Brain microvascular endothelial cell (primary cell): ENCODE measurements around the gene ATP8A2.

ENCODE experiments used
- DNase-seq: peaks from one replicate; pipeline ENCODE4 v3.0.0-alpha.2; 2020
- H3K27ac ChIP-seq: fragments of 250-450 bp; sonication (Bioruptor Pico); 2 replicates; pipeline ENCODE4 v1.5.1; 2020; ENCODE audit warnings: mild to moderate bottlenecking, moderate library complexity
- H3K27me3 ChIP-seq: fragments of 250-450 bp; sonication (Bioruptor Pico); replicated peaks from 2 replicates; pipeline ENCODE4 v1.5.1; 2020; ENCODE audit warnings: mild to moderate bottlenecking
- H3K36me3 ChIP-seq: fragments of 250-450 bp; sonication (Bioruptor Pico); replicated peaks from 2 replicates; pipeline ENCODE4 v1.5.1; 2020; ENCODE audit warnings: mild to moderate bottlenecking
- H3K4me3 ChIP-seq: 2 replicates; pipeline ENCODE4 v1.5.1; 2011; ENCODE audit warnings: low read depth, mild to moderate bottlenecking, control low read depth, low read length, moderate library complexity
- in situ Hi-C: cut with HindIII; loops from 2 replicates; pipeline ENCODE4 v1.10.0; 2017; ENCODE audit warnings: low sequenced_read_pairs, low pct_ligation_motif_present
- TF ChIP-seq, protein P1 (sequence below): IDR thresholded peaks from 2 replicates; pipeline ENCODE4 v1.5.1; 2011; ENCODE audit warnings: low read depth, mild to moderate bottlenecking, moderate library complexity, low read length, control low read depth, inconsistent platforms; ENCODE audit errors: missing control alignments

ATP8A2 gene

DNA sequence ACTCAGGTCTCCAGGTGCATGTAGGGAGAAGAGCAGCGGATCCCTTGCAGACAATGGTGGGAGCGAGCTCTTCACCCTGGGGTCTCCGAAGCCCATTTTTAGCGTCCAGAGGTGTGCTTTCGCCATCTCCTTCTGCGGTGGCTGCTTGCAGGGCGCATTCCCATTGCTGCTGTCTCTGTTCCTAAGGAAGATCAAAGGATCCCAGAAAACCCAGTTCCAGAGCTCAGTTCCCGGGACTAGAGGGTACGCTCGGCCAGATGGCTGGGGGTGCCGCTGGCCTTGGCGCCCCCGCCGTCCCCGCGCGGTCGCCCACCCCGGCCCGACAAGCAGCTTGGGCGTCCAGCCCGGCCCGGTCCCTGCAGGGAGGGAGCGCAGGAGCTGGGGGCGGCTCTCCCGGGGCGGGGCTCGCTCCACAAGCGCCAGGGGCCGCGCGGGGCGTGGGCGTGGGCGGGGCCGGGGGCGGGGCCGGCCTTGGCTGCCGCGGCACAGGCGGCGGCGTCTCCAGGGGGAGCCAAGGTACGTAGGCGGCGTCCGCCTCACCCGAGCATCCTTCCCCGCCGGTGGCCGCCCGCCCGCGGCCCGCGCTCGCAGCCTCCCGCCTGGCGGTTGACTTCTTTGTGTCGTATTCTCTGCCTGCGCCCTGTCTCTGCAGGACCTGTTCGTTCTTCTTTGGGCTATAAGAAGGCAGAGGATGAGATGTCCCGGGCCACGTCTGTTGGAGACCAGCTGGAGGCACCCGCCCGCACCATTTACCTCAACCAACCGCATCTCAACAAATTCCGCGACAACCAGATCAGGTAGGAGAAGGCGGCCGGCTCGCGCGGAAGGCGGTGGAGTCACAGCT lies 96.8 kb downstream of the ATP8A2 start:
- peak overlapping the region; percentile 49 for H3K4me3 ChIP-seq
- H3K27me3 ChIP-seq: peaks cover 6% of the 10 kb centered on the region
- H3K27ac ChIP-seq: no peak overlapping the region
- no peak for DNase-seq
- no peaks in the 10 kb centered on the region for H3K36me3 ChIP-seq
- TF ChIP-seq, protein P1, sequence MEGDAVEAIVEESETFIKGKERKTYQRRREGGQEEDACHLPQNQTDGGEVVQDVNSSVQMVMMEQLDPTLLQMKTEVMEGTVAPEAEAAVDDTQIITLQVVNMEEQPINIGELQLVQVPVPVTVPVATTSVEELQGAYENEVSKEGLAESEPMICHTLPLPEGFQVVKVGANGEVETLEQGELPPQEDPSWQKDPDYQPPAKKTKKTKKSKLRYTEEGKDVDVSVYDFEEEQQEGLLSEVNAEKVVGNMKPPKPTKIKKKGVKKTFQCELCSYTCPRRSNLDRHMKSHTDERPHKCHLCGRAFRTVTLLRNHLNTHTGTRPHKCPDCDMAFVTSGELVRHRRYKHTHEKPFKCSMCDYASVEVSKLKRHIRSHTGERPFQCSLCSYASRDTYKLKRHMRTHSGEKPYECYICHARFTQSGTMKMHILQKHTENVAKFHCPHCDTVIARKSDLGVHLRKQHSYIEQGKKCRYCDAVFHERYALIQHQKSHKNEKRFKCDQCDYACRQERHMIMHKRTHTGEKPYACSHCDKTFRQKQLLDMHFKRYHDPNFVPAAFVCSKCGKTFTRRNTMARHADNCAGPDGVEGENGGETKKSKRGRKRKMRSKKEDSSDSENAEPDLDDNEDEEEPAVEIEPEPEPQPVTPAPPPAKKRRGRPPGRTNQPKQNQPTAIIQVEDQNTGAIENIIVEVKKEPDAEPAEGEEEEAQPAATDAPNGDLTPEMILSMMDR: peak; percentile 15
- in situ Hi-C loops: no loop called here

DNA sequence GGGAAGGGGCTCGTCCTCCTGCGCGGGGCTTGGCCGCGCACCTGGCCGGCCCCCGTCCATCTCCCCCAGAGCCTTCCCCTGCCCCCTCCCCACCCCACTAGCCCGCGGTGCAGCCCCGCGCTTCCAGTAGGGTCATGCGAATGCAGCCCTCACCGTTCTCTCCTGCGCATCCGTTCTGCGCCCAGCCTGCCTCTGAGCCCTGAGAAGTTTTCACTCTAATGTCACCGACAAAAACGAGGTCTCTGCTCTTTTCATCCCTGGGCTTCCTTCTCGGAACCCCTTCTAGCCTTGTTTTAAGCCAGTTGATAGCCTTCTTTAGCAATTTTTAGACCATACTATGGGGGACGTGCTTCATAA lies 97.4 kb downstream of the ATP8A2 start:
- no peak for DNase-seq
- in situ Hi-C loops: no loop called here
- TF ChIP-seq, protein P1: no peak
- Histone ChIP-seq H3K27me3 (peaks cover 6% of the 10 kb centered on the region), H3K4me3 (peak overlapping the region; percentile 49), H3K27ac (no peak overlapping the region), H3K36me3 (no peaks in the 10 kb centered on the region)

GRCh38 chr13:25473864-25474263 lies 102.1 kb downstream of the ATP8A2 start:
- DNase-seq: no peak
- Histone ChIP-seq H3K27me3 (peaks cover 6% of the 10 kb centered on the region), H3K4me3 (no peak overlapping the region), H3K36me3 (no peaks in the 10 kb centered on the region), H3K27ac (no peak overlapping the region)
- TF ChIP-seq, protein P1: no peak
- in situ Hi-C loops: no loop called here

DNA sequence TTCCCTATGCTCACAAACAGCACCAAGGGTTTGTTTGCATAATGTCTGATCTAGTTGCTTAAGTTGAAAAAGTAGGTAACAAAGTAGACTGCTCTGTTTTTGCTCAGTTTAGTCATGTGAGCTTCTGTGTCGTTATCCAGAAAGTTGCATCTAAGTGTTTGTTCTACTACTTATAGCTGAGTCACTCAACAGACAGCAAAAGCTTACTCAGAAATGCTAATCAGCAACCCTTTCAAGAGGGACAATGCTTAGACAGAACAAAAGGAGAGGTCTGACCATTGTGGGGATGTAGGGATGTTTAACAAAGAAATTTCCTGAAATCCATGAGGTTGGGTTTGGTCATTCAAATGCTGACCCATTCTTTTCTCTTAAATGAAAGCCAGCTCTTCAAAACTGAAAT lies 106.4 kb downstream of the ATP8A2 start:
- Histone ChIP-seq H3K27ac (no peak overlapping the region), H3K36me3 (no peaks in the 10 kb centered on the region), H3K4me3 (no peak overlapping the region), H3K27me3 (no peaks in the 10 kb centered on the region)
- DNase-seq: no peak
- TF ChIP-seq, protein P1: no peak
- in situ Hi-C loops: no loop called here

DNA sequence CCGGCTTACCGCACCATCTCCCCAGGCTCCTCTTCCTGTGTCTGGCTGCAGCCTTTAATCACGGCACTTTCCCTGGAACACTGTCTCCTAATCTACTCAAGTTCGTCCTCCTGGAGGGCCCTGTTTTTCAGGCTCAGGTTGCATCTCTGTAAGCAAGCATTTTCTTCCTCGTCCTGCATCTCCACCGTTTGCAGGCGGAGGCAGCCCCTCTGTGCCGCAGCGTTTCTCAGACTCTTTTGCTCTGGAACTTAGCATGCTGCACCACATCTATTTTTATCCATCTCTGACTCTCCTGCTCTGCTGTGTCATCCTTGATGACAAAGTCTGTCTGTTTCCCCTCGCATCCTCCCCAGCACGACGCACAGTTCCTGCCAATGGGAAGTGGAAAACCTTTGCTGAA lies 117.5 kb downstream of the ATP8A2 start:
- TF ChIP-seq, protein P1: no peak
- H3K4me3 ChIP-seq: no peak overlapping the region
- no peaks in the 10 kb centered on the region for H3K36me3 ChIP-seq
- H3K27me3 ChIP-seq: no peaks in the 10 kb centered on the region
- DNase-seq: no peak
- in situ Hi-C loops: no loop called here
- H3K27ac ChIP-seq: no peak overlapping the region

DNA sequence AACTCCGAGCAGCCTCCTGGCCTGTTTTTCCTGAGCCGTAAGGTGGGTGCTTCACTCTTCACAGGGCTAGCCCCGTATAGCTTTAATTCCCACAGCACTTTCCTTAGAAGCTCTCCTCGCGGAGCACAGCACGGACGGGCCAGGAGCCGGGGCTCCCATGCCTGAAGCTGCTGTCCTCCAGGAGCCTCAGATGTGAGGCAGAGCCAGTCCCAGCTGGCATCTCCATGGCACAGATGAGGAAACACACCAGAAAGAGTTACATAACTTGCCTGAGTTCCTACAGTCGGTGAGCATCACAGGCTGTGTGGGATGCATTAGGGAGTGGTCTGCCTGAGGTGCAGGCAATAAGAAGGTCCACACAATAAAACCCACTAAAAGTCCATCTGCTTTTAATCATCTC lies 118.5 kb downstream of the ATP8A2 start:
- Histone ChIP-seq H3K4me3 (no peak overlapping the region), H3K36me3 (no peaks in the 10 kb centered on the region), H3K27ac (no peak overlapping the region), H3K27me3 (no peaks in the 10 kb centered on the region)
- in situ Hi-C loops: no loop called here
- TF ChIP-seq, protein P1: no peak
- DNase-seq: no peak
